Endothelial cell of umbilical vein (primary cell): ENCODE measurements around the gene GGT7. TPM values are rescaled to one million over a fixed set of nuclear protein-coding genes. Genes with fewer than 3 reads are reported as not detected.

Source experiments
- BruUV-seq: library from RNA; stranded (reverse); fragments of 400-500 nt; replicated peaks from 2 replicates; lab custom pipeline; 2021; lab: Mats Ljungman, UMichigan
- CTCF ChIA-PET: fragments of 300-600, 350-600 bp; sonication (Branson Sonifier 250); formaldehyde crosslinking; loops from one replicate; lab custom pipeline; 2021; ENCODE audit warnings: antibody characterized with exemption, inconsistent platforms; lab: Charles Lee
- POLR2A ChIA-PET: fragments of 300-600, 350-600 bp; sonication (Branson Sonifier 250); formaldehyde crosslinking; loops from one replicate; lab custom pipeline; 2021; ENCODE audit warnings: antibody characterized with exemption, inconsistent platforms; lab: Charles Lee
- DNase-seq: peaks from one replicate; pipeline ENCODE4 v3.0.0-alpha.2; 2011; ENCODE audit warnings: low read depth, low spot score
- FAIRE-seq: peaks from 2 replicates; lab custom pipeline; 2011; peaks lifted over from hg19 to GRCh38; lab: Jason Lieb, UNC
- H2AFZ ChIP-seq: 2 replicates; pipeline ENCODE4 v1.6.0; 2012; ENCODE audit warnings: low read depth, low read length, control low read depth, inconsistent platforms
- H3K27ac ChIP-seq: 2 replicates; pipeline ENCODE4 v1.5.1; 2011; ENCODE audit warnings: low read depth, mild to moderate bottlenecking, control low read depth, low read length, moderate library complexity; ENCODE audit not compliant: insufficient read depth
- H3K27me3 ChIP-seq, 2 experiments: 2 replicates each; pipeline versions ENCODE4 v1.6.0 to v1.6.1; 2011; ENCODE audit warnings: low read length in 2 of 2, mixed read lengths in 1 of 2; ENCODE audit not compliant: control insufficient read depth in 2 of 2, insufficient read depth in 2 of 2
- H3K36me3 ChIP-seq, 2 experiments: 2 replicates in 1 of 2; 3 replicates in 1 of 2; pipeline ENCODE4 v1.5.1; 2011; ENCODE audit warnings: low read length in 2 of 2, mild to moderate bottlenecking in 1 of 2, moderate library complexity in 1 of 2; ENCODE audit not compliant: control insufficient read depth in 2 of 2, insufficient read depth in 2 of 2; ENCODE audit errors: extremely low read depth in 1 of 2
- H3K4me1 ChIP-seq: 3 replicates; pipeline ENCODE4 v1.5.1; 2011; ENCODE audit warnings: mild to moderate bottlenecking, low read length; ENCODE audit not compliant: control insufficient read depth, insufficient read depth; ENCODE audit errors: extremely low read depth
- H3K4me2 ChIP-seq: 2 replicates; pipeline ENCODE4 v1.6.1; 2011; ENCODE audit warnings: low read length, control low read depth, mixed read lengths; ENCODE audit not compliant: insufficient read depth
- H3K4me3 ChIP-seq, 3 experiments: fragments of 200-600 bp in 1 of 3; sonication (generic), shearing (Covaris generic) in 1 of 3; replicated peaks in 1 of 3; 2 replicates each; pipeline ENCODE4 v1.5.1; 2011 to 2016; ENCODE audit warnings: control low read depth in 3 of 3, low read length in 3 of 3, mild to moderate bottlenecking in 2 of 3, inconsistent platforms in 1 of 3, low read depth in 1 of 3, moderate library complexity in 1 of 3; ENCODE audit not compliant: insufficient read depth in 1 of 3
- H3K79me2 ChIP-seq: 2 replicates; pipeline ENCODE4 v1.6.0; 2012; ENCODE audit warnings: low read length, inconsistent platforms; ENCODE audit not compliant: control insufficient read depth, insufficient read depth
- H3K9ac ChIP-seq: replicated peaks from 2 replicates; pipeline ENCODE3; 2011; ENCODE audit warnings: low read length, control low read depth; ENCODE audit not compliant: insufficient read depth; ENCODE audit errors: extremely low read depth
- H3K9me1 ChIP-seq: replicated peaks from 3 replicates; pipeline ENCODE4 v1.6.0; 2011; ENCODE audit warnings: mild to moderate bottlenecking, low read length; ENCODE audit not compliant: control insufficient read depth, insufficient read depth; ENCODE audit errors: extremely low read depth
- H3K9me3 ChIP-seq: replicated peaks from 2 replicates; pipeline ENCODE4 v1.5.1; 2012; ENCODE audit warnings: low read length, inconsistent platforms; ENCODE audit not compliant: control insufficient read depth, insufficient read depth
- H4K20me1 ChIP-seq: replicated peaks from 2 replicates; pipeline ENCODE3; 2011; ENCODE audit warnings: mild to moderate bottlenecking, low read length; ENCODE audit not compliant: control insufficient read depth, insufficient read depth; ENCODE audit errors: extremely low read depth
- EZH2 ChIP-seq: IDR thresholded peaks from 2 replicates; pipeline ENCODE4 v1.6.1; 2012; ENCODE audit warnings: borderline replicate concordance, low read depth, mild to moderate bottlenecking, moderate library complexity, low read length, inconsistent platforms; ENCODE audit not compliant: severe bottlenecking
- FOS ChIP-seq: IDR thresholded peaks from 2 replicates; pipeline ENCODE4 v1.6.1; 2011; ENCODE audit warnings: mild to moderate bottlenecking, low read length, moderate library complexity, borderline replicate concordance; ENCODE audit not compliant: insufficient read depth
- GATA2 ChIP-seq: IDR thresholded peaks from 2 replicates; pipeline ENCODE4 v1.7.0; 2011; ENCODE audit warnings: low read depth, mild to moderate bottlenecking, moderate library complexity, mixed read lengths, low read length; ENCODE audit not compliant: insufficient read length, insufficient read depth
- JUN ChIP-seq: IDR thresholded peaks from 2 replicates; pipeline ENCODE4 v1.6.1; 2011; ENCODE audit warnings: borderline replicate concordance, low read depth; ENCODE audit not compliant: insufficient read length, insufficient read depth
- MYC ChIP-seq: IDR thresholded peaks from one replicate; pipeline ENCODE4 v1.6.1; 2011; ENCODE audit warnings: mild to moderate bottlenecking, low read depth, low read length
- POLR2A ChIP-seq: IDR thresholded peaks from 2 replicates; pipeline ENCODE4 v1.6.1; 2012; ENCODE audit warnings: low read depth, mild to moderate bottlenecking, control low read depth, low read length
- POLR2AphosphoS5 ChIP-seq: IDR thresholded peaks from 2 replicates; pipeline ENCODE4 v1.6.1; 2012; ENCODE audit warnings: low read depth, mild to moderate bottlenecking, control low read depth, low read length, moderate library complexity; ENCODE audit not compliant: insufficient read depth
- dilution Hi-C: fragments of 300-500 bp; cut with MboI; formaldehyde crosslinking; loops from one replicate; pipeline ENCODE4 v1.15.0; 2019; ENCODE audit warnings: low sequenced_read_pairs; ENCODE audit not compliant: extremely low pct_ligation_motif_present
- intact Hi-C: fragments of 100-400 bp; cut with micrococcal nuclease; formaldehyde crosslinking; loops from one replicate; pipeline ENCODE4 v1.10.0; 2022
- polyA plus RNA-seq, 4 experiments: library from polyadenylated mRNA; depleted of rRNA in 3 of 4; stranded (reverse) in 3 of 4; unstranded in 1 of 4; fragments of >200 nt; gene quantifications; 2 replicates each; pipeline versions ENCODE4 v1.2.1 to v1.2.3, GENCODE V29; 2011 to 2012; ENCODE audit warnings: missing spikeins in 1 of 4
- total RNA-seq: library from RNA; stranded (reverse); gene quantifications from 2 replicates; pipeline ENCODE4 v1.2.3, GENCODE V29; 2021
- TF ChIP-seq, protein P1 (sequence below), 2 donors: IDR thresholded peaks; 1 replicate in 1 of 2; 2 replicates in 1 of 2; pipeline ENCODE4 v1.5.1; 2011; ENCODE audit warnings: low read length in 2 of 2, mild to moderate bottlenecking in 2 of 2, moderate library complexity in 2 of 2, control low read depth in 1 of 2, inconsistent platforms in 1 of 2, low read depth in 1 of 2; ENCODE audit not compliant: insufficient read depth in 1 of 2; ENCODE audit errors: extremely low read depth in 1 of 2
- TF ChIP-seq, protein P2 (sequence below): IDR thresholded peaks from 2 replicates; pipeline ENCODE4 v1.6.1; 2011; ENCODE audit not compliant: insufficient read depth, insufficient read length

GGT7 gene
- total and polyA plus RNA-seq, 2 donors (not counting 3 experiments of a cell fraction or from before 2014, with no cell fraction given) = 4.1 to 5.0 TPM

DNA sequence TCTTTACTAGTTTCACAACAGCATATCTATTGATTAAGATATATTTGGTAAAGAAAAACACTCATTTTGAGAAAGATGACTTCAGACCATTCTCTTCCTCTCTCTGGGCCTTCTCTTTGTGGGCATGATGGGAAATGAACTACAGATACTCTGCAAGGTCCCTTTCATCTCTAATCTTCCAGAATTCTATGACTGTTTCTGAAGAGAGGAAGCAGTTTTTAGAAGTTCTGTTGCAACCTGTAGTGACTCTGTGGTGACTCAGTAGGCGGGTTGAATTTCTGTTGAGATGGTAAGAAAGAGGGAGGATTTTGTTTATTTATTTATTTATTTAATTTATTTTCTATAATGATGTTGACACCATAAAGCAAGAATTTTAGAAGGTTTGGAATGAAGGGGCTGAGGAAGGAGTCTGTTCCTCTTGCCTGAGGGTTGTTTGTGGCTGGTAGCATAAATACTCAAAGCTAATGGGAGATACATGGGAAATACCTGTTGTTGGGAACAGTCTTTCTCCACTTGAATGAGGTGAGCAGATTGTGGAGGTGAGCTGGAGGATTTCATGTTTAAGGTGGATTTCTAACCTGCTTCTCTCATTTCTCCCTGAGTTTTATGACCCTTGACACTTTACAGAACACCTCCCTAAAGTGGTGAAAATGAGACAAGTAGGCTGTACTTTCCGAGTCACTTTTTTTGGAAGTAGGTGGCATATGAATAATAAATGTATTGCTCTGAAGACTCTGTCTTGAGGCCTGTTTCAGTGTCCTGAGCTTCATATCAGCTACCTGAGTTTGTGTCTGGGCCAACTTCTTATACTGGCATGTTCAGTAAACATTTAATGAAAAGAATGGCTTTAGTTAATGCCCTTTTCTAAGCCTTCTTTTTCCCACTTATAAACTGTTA is 18.8 kb upstream of the GGT7 start:
- intact Hi-C loops (no loop called here), dilution Hi-C loops (no loop called here)
- H3K4me2 ChIP-seq = no peak overlapping the region
- CTCF ChIA-PET = interaction anchor here (1.6 kb wide), 1 partner anchor 64 kb away, joined by 4 read pairs; the partner anchor contains the start of genes GSS and MYH7B
- no peaks in the 10 kb centered on the region for H3K27me3 ChIP-seq
- POLR2A ChIA-PET = interaction anchor here (1.0 kb wide), 1 partner anchor 8 kb away, joined by 3 read pairs; no protein-coding TSS in a partner anchor
- H3K4me3 ChIP-seq = no peak overlapping the region
- H3K27ac ChIP-seq = no peak overlapping the region
- H3K79me2 ChIP-seq = peaks cover 2% of the 10 kb centered on the region
- H2AFZ ChIP-seq = no peak overlapping the region
- H3K9me1 ChIP-seq = no peaks in the 10 kb centered on the region
- no TSS peak for BruUV-seq
- H3K36me3 ChIP-seq = peaks cover 0 to 2% of the 10 kb centered on the region in 2 experiments
- DNase-seq = no peak
- peak; percentile 8 for FAIRE-seq
- no peaks in the 10 kb centered on the region for H3K9me3 ChIP-seq
- H4K20me1 ChIP-seq = no peaks in the 10 kb centered on the region
- H3K4me1 ChIP-seq = peaks cover 3% of the 10 kb centered on the region
- no peak overlapping the region for H3K9ac ChIP-seq
- TF ChIP-seq FOS (peak; percentile 40), POLR2AphosphoS5 (no peak), MYC (no peak), POLR2A (no peak), EZH2 (no peak), JUN (no peak), GATA2 (no peak)
- TF ChIP-seq, protein P1, sequence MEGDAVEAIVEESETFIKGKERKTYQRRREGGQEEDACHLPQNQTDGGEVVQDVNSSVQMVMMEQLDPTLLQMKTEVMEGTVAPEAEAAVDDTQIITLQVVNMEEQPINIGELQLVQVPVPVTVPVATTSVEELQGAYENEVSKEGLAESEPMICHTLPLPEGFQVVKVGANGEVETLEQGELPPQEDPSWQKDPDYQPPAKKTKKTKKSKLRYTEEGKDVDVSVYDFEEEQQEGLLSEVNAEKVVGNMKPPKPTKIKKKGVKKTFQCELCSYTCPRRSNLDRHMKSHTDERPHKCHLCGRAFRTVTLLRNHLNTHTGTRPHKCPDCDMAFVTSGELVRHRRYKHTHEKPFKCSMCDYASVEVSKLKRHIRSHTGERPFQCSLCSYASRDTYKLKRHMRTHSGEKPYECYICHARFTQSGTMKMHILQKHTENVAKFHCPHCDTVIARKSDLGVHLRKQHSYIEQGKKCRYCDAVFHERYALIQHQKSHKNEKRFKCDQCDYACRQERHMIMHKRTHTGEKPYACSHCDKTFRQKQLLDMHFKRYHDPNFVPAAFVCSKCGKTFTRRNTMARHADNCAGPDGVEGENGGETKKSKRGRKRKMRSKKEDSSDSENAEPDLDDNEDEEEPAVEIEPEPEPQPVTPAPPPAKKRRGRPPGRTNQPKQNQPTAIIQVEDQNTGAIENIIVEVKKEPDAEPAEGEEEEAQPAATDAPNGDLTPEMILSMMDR (IDR thresholded peaks at IDR 0.05; ENCODE audit: extremely low read depth in 1 of 2, insufficient read depth in 1 of 2, low read depth in 1 of 2, low read length in 2 of 2) = no peak
- TF ChIP-seq, protein P2, sequence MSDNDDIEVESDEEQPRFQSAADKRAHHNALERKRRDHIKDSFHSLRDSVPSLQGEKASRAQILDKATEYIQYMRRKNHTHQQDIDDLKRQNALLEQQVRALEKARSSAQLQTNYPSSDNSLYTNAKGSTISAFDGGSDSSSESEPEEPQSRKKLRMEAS = no peak
